HG02623 (cell line): ENCODE results near the gene SETD1B.
A peak's percentile ranks its signal among the peaks of the same experiment; 100 is the strongest.

Experiments
- ATAC-seq: cut with Tn5 transposase; IDR thresholded peaks from one replicate; pipeline ENCODE4 v1.9.1; 2021; ENCODE audit warnings: moderate library complexity; ENCODE audit not compliant: unreplicated experiment

Gene SETD1B

GRCh38 chr12:121795034-121795968, 8.5 kb upstream of the SETD1B start:
- ATAC-seq = no peak

GRCh38 chr12:121796855-121797751, 6.7 kb upstream of the SETD1B start:
- ATAC-seq = no peak

- no peak for ATAC-seq
Observed at GRCh38 chr12:121797937-121798786, 5.6 kb upstream of the SETD1B start.

GRCh38 chr12:121798787-121799155, 5.0 kb upstream of the SETD1B start:
- no peak for ATAC-seq

- ATAC-seq = no peak
Observed at GRCh38 chr12:121799156-121799841, 4.5 kb upstream of the SETD1B start.

- no peak for ATAC-seq
Observed at GRCh38 chr12:121799842-121800693, 3.7 kb upstream of the SETD1B start.

- ATAC-seq = no peak
Observed at GRCh38 chr12:121800694-121801594, 2.9 kb upstream of the SETD1B start.

GRCh38 chr12:121801595-121802484, 2.0 kb upstream of the SETD1B start:
- no peak for ATAC-seq

- ATAC-seq = no peak
Observed at GRCh38 chr12:121802485-121802842, 1.3 kb upstream of the SETD1B start.

- peak; percentile 33 for ATAC-seq
Observed at GRCh38 chr12:121802843-121803698, 738 bp upstream of the SETD1B start.

GRCh38 chr12:121804417-121805111, 755 bp downstream of the SETD1B start:
- ATAC-seq = no peak

GRCh38 chr12:121805171-121806008, 1.6 kb downstream of the SETD1B start:
- no peak for ATAC-seq

GRCh38 chr12:121806009-121806545, 2.3 kb downstream of the SETD1B start:
- ATAC-seq = no peak

- no peak for ATAC-seq
Observed at GRCh38 chr12:121806546-121807423, 3.0 kb downstream of the SETD1B start.
